Neural cell (in vitro differentiated cells): Measurements from ENCODE around the gene ATXN2. TPM values are rescaled to one million over a fixed set of nuclear protein-coding genes. Genes with fewer than 3 reads are reported as not detected.

Experiments
- H2AFZ ChIP-seq: fragments of 200-600, 300-800 bp; sonication (generic), shearing (Covaris generic); 2 replicates; pipeline ENCODE4 v1.6.0; 2014; ENCODE audit warnings: low read depth, mild to moderate bottlenecking, antibody characterized with exemption, low read length, moderate library complexity
- H3F3A ChIP-seq: fragments of 200-600 bp; shearing (Covaris generic); 2 replicates; pipeline ENCODE4 v1.6.1; 2016; ENCODE audit warnings: mild to moderate bottlenecking, moderate library complexity, mixed read lengths, antibody characterized with exemption, low read length; ENCODE audit not compliant: insufficient read depth, poor library complexity, severe bottlenecking
- H3K27ac ChIP-seq: fragments of 200-600, 300-800 bp; sonication (generic), shearing (Covaris generic); 2 replicates; pipeline ENCODE4 v1.5.1; 2014; ENCODE audit warnings: mild to moderate bottlenecking, low read length, moderate library complexity
- H3K27me3 ChIP-seq: fragments of 300-800, 200-600 bp; sonication (generic), shearing (Covaris generic); 2 replicates; pipeline ENCODE4 v1.6.0; 2014; ENCODE audit warnings: mild to moderate bottlenecking, low read depth, low read length, moderate library complexity; ENCODE audit not compliant: insufficient read depth
- H3K36me3 ChIP-seq: fragments of 300-800, 200-600 bp; sonication (generic), shearing (Covaris generic); 2 replicates; pipeline ENCODE4 v1.5.1; 2014; ENCODE audit warnings: mild to moderate bottlenecking, antibody characterized with exemption, low read length, moderate library complexity; ENCODE audit not compliant: insufficient read depth
- H3K4me2 ChIP-seq: fragments of 300-800, 200-600 bp; sonication (generic), shearing (Covaris generic); 2 replicates; pipeline ENCODE4 v1.6.0; 2014; ENCODE audit warnings: mild to moderate bottlenecking, low read length
- H3K4me3 ChIP-seq: fragments of 300-800, 200-600 bp; sonication (generic), shearing (Covaris generic); 2 replicates; pipeline ENCODE4 v1.5.1; 2014; ENCODE audit warnings: mild to moderate bottlenecking, low read length, moderate library complexity
- H3K79me2 ChIP-seq: fragments of 200-600 bp; shearing (Covaris generic); replicated peaks from 2 replicates; pipeline ENCODE4 v1.6.0; 2014; ENCODE audit warnings: mild to moderate bottlenecking, low read length, moderate library complexity; ENCODE audit not compliant: insufficient read depth
- H3K9ac ChIP-seq: fragments of 300-800, 200-600 bp; sonication (generic), shearing (Covaris generic); 2 replicates; pipeline ENCODE4 v1.6.1; 2016; ENCODE audit warnings: mild to moderate bottlenecking, low read length, mixed read lengths
- H3K9me2 ChIP-seq: fragments of 200-600 bp; shearing (Covaris generic); 2 replicates; pipeline ENCODE4 v1.6.1; 2016; ENCODE audit warnings: mild to moderate bottlenecking, low read length, mixed read lengths; ENCODE audit not compliant: insufficient read depth
- H3K9me3 ChIP-seq: fragments of 200-600, 300-800 bp; sonication (generic), shearing (Covaris generic); 2 replicates; pipeline ENCODE4 v1.6.1; 2016; ENCODE audit warnings: mild to moderate bottlenecking, mixed run types, low read length, moderate library complexity, mixed read lengths
- H4K20me1 ChIP-seq: fragments of 200-600 bp; shearing (Covaris generic); 2 replicates; pipeline ENCODE4 v1.6.1; 2016; ENCODE audit warnings: mild to moderate bottlenecking, mixed run types; ENCODE audit not compliant: insufficient read depth
- EP300 ChIP-seq: fragments of 450-650 bp; conservative IDR thresholded peaks from 2 replicates; pipeline ENCODE4 v1.6.1; 2014; ENCODE audit warnings: antibody characterized with exemption, mild to moderate bottlenecking, moderate library complexity; ENCODE audit not compliant: poor library complexity, severe bottlenecking
- EZH2 ChIP-seq: fragments of 200-600, 300-800 bp; shearing (Covaris generic), sonication (generic); IDR thresholded peaks from 2 replicates; pipeline ENCODE4 v1.6.1; 2014; ENCODE audit warnings: antibody characterized with exemption, low read length, borderline replicate concordance, mild to moderate bottlenecking; ENCODE audit not compliant: insufficient read depth, poor library complexity, severe bottlenecking
- MXI1 ChIP-seq: fragments of 450-650 bp; conservative IDR thresholded peaks from 2 replicates; pipeline ENCODE4 v1.6.1; 2014; ENCODE audit warnings: antibody characterized with exemption, mild to moderate bottlenecking; ENCODE audit not compliant: poor library complexity, severe bottlenecking
- POLR2AphosphoS5 ChIP-seq: IDR thresholded peaks from 2 replicates; pipeline ENCODE4 v1.6.1; 2012
- RAD21 ChIP-seq: fragments of 450-650 bp; conservative IDR thresholded peaks from 2 replicates; pipeline ENCODE4 v1.6.1; 2014; ENCODE audit warnings: antibody characterized with exemption, mild to moderate bottlenecking, moderate library complexity
- SMC3 ChIP-seq: fragments of 450-650 bp; conservative IDR thresholded peaks from 2 replicates; pipeline ENCODE4 v1.6.1; 2014; ENCODE audit warnings: antibody characterized with exemption, mild to moderate bottlenecking, moderate library complexity; ENCODE audit not compliant: poor library complexity
- TAF1 ChIP-seq: IDR thresholded peaks from 2 replicates; pipeline ENCODE4 v1.6.1; 2012; ENCODE audit warnings: low read depth
- polyA plus RNA-seq: library from polyadenylated mRNA; depleted of rRNA; stranded (reverse); fragments of >200 nt; gene quantifications from 2 replicates; pipeline ENCODE4 v1.2.3, GENCODE V29; 2014
- TF ChIP-seq, protein P1 (sequence below): IDR thresholded peaks from 2 replicates; pipeline ENCODE4 v1.6.1; 2012; ENCODE audit warnings: borderline replicate concordance
- TF ChIP-seq, protein P2 (sequence below): fragments of 450-650 bp; IDR thresholded peaks from 2 replicates; pipeline ENCODE4 v1.5.1; 2014; ENCODE audit warnings: antibody characterized with exemption, mild to moderate bottlenecking, moderate library complexity; ENCODE audit not compliant: poor library complexity, severe bottlenecking

The ATXN2 gene
- polyA plus RNA-seq, 1 donor from 2014 or later: 12.6 TPM

DNA sequence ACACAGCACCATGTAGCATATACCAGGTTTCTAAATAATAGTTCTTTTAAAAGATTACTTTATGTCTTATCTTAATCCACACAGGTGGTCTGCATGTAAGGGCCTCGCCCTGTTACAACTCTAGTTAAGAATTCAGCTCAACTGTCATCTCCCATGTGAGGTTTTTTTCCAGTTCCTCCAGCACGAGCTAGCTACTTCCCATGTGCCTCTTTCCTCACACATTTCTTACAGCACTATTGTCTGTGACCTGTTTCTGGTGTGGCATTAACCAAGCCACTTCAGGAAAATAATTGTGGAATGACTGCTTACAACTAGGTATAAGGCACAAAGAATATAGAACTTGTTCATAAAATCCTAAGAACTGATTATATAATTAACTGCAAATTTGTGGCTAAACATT lies 127.9 kb downstream of the ATXN2 start:
- no peak for TF ChIP-seq EZH2
- no peak for TF ChIP-seq POLR2AphosphoS5
- no peak for TF ChIP-seq MXI1
- no peak for TF ChIP-seq RAD21
- TF ChIP-seq, protein P1, sequence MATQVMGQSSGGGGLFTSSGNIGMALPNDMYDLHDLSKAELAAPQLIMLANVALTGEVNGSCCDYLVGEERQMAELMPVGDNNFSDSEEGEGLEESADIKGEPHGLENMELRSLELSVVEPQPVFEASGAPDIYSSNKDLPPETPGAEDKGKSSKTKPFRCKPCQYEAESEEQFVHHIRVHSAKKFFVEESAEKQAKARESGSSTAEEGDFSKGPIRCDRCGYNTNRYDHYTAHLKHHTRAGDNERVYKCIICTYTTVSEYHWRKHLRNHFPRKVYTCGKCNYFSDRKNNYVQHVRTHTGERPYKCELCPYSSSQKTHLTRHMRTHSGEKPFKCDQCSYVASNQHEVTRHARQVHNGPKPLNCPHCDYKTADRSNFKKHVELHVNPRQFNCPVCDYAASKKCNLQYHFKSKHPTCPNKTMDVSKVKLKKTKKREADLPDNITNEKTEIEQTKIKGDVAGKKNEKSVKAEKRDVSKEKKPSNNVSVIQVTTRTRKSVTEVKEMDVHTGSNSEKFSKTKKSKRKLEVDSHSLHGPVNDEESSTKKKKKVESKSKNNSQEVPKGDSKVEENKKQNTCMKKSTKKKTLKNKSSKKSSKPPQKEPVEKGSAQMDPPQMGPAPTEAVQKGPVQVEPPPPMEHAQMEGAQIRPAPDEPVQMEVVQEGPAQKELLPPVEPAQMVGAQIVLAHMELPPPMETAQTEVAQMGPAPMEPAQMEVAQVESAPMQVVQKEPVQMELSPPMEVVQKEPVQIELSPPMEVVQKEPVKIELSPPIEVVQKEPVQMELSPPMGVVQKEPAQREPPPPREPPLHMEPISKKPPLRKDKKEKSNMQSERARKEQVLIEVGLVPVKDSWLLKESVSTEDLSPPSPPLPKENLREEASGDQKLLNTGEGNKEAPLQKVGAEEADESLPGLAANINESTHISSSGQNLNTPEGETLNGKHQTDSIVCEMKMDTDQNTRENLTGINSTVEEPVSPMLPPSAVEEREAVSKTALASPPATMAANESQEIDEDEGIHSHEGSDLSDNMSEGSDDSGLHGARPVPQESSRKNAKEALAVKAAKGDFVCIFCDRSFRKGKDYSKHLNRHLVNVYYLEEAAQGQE: no peak
- no peak for TF ChIP-seq TAF1
- TF ChIP-seq, protein P2, sequence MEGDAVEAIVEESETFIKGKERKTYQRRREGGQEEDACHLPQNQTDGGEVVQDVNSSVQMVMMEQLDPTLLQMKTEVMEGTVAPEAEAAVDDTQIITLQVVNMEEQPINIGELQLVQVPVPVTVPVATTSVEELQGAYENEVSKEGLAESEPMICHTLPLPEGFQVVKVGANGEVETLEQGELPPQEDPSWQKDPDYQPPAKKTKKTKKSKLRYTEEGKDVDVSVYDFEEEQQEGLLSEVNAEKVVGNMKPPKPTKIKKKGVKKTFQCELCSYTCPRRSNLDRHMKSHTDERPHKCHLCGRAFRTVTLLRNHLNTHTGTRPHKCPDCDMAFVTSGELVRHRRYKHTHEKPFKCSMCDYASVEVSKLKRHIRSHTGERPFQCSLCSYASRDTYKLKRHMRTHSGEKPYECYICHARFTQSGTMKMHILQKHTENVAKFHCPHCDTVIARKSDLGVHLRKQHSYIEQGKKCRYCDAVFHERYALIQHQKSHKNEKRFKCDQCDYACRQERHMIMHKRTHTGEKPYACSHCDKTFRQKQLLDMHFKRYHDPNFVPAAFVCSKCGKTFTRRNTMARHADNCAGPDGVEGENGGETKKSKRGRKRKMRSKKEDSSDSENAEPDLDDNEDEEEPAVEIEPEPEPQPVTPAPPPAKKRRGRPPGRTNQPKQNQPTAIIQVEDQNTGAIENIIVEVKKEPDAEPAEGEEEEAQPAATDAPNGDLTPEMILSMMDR: no peak
- TF ChIP-seq SMC3: no peak
- no peak for TF ChIP-seq EP300
- no peak overlapping the region for H3K9ac ChIP-seq

DNA sequence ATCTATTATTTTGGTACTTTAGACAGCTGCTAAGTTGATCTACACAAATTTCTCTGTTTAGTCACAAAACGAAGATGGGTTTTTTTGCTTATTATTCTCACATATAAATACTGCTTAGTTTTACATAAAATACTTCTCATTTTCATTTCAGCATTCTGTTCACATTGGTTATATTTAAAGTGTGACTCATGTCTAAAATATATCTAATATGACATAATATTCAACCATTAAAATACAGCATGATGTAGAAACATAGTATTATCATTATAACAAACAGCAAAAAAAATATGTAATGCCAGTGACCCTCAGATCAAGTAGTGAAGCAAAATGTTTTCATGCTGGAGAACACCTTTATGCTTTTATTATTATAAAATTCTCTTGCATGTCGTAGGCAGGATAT lies 129.7 kb downstream of the ATXN2 start:
- Histone ChIP-seq H3K4me3 (no peak overlapping the region), H2AFZ (no peak overlapping the region), H3K36me3 (peaks cover 3% of the 10 kb centered on the region), H3K79me2 (no peaks in the 10 kb centered on the region), H3K9me3 (no peaks in the 10 kb centered on the region), H4K20me1 (no peaks in the 10 kb centered on the region), H3F3A (no peaks in the 10 kb centered on the region), H3K4me2 (no peak overlapping the region), H3K27ac (no peak overlapping the region), H3K9me2 (no peaks in the 10 kb centered on the region), H3K27me3 (no peaks in the 10 kb centered on the region), H3K9ac (no peak overlapping the region)
- no peak for TF ChIP-seq POLR2AphosphoS5
- TF ChIP-seq, protein P2: no peak
- TF ChIP-seq SMC3: no peak
- TF ChIP-seq MXI1: no peak
- TF ChIP-seq TAF1: no peak
- TF ChIP-seq, protein P1: no peak

More for the DNA sequence above, 127.9 kb downstream of the ATXN2 start:
- H2AFZ ChIP-seq: no peak overlapping the region
- no peak overlapping the region for H3K4me2 ChIP-seq
- no peak overlapping the region for H3K4me3 ChIP-seq
- no peak overlapping the region for H3K27ac ChIP-seq
- no peaks in the 10 kb centered on the region for H3F3A ChIP-seq
- no peaks in the 10 kb centered on the region for H3K79me2 ChIP-seq
- H4K20me1 ChIP-seq: no peaks in the 10 kb centered on the region
- H3K27me3 ChIP-seq: no peaks in the 10 kb centered on the region
- no peaks in the 10 kb centered on the region for H3K9me3 ChIP-seq
- no peaks in the 10 kb centered on the region for H3K9me2 ChIP-seq
- H3K36me3 ChIP-seq: peaks cover 3% of the 10 kb centered on the region
